ENCODE data around the gene WDR88. TPM values are rescaled to one million over a fixed set of nuclear protein-coding genes. Genes with fewer than 3 reads are reported as not detected.
"Not testable (repeated sequence)": the region's sequence is repeated elsewhere in the genome, so short reads cannot be mapped to it uniquely, and the experiment has no call there.

WDR88 gene
- total and polyA plus RNA-seq, 9 donors, result 0.79 TPM; not detected in 8

GRCh38 chr19:33186431-33187182, 54.7 kb downstream of the WDR88 start:
- intact Hi-C loops (cut with DNase I), result loop anchor here in 2 of 4 donors (5.0 to 10.0 kb wide), 2 partner anchors 44 to 52 kb away; partner anchors contain the start of gene WDR88 (in 1 of the 2)
- 66 to 77% (median 66%) methylated on average over 11 of the region's 11 CpGs for WGBS, 3 donors

GRCh38 chr19:33187183-33187540, 55.2 kb downstream of the WDR88 start:
- H3K27ac ChIP-seq, result no peak overlapping the region
- intact Hi-C loops (cut with DNase I), result loop anchor here in 2 of 4 donors (5.0 to 10.0 kb wide), 2 partner anchors 45 to 52 kb away; partner anchors contain the start of gene WDR88 (in 1 of the 2)
- H3K9me3 ChIP-seq, result no peaks in the 10 kb centered on the region
- WGBS, 3 donors, result 72 to 73% (median 72%) methylated on average over 8 of the region's 8 CpGs
- no peaks in the 10 kb centered on the region for H3K4me1 ChIP-seq (ENCODE audit: insufficient read depth)
- H3K36me3 ChIP-seq, result no peaks in the 10 kb centered on the region
- no peak overlapping the region for H3K4me3 ChIP-seq
- DNase-seq, result no peak
- H3K27me3 ChIP-seq, result no peaks in the 10 kb centered on the region
- TF ChIP-seq, protein P1, sequence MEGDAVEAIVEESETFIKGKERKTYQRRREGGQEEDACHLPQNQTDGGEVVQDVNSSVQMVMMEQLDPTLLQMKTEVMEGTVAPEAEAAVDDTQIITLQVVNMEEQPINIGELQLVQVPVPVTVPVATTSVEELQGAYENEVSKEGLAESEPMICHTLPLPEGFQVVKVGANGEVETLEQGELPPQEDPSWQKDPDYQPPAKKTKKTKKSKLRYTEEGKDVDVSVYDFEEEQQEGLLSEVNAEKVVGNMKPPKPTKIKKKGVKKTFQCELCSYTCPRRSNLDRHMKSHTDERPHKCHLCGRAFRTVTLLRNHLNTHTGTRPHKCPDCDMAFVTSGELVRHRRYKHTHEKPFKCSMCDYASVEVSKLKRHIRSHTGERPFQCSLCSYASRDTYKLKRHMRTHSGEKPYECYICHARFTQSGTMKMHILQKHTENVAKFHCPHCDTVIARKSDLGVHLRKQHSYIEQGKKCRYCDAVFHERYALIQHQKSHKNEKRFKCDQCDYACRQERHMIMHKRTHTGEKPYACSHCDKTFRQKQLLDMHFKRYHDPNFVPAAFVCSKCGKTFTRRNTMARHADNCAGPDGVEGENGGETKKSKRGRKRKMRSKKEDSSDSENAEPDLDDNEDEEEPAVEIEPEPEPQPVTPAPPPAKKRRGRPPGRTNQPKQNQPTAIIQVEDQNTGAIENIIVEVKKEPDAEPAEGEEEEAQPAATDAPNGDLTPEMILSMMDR (IDR thresholded peaks at IDR 0.05), result no peak
- TF ChIP-seq EP300 (IDR thresholded peaks at IDR 0.05) (no peak), POLR2A (IDR thresholded peaks at IDR 0.05) (no peak)

More at GRCh38 chr19:33186431-33187182, 54.7 kb downstream of the WDR88 start:
- H3K27me3 ChIP-seq, result no peaks in the 10 kb centered on the region
- TF ChIP-seq POLR2A (IDR thresholded peaks at IDR 0.05) (no peak), EP300 (IDR thresholded peaks at IDR 0.05) (no peak)
- TF ChIP-seq, protein P1 (IDR thresholded peaks at IDR 0.05), result no peak
- no peak for DNase-seq
- no peak overlapping the region for H3K27ac ChIP-seq
- H3K4me3 ChIP-seq, result no peak overlapping the region
- no peaks in the 10 kb centered on the region for H3K36me3 ChIP-seq
- H3K4me1 ChIP-seq (ENCODE audit: insufficient read depth), result no peaks in the 10 kb centered on the region
- no peaks in the 10 kb centered on the region for H3K9me3 ChIP-seq

DNA sequence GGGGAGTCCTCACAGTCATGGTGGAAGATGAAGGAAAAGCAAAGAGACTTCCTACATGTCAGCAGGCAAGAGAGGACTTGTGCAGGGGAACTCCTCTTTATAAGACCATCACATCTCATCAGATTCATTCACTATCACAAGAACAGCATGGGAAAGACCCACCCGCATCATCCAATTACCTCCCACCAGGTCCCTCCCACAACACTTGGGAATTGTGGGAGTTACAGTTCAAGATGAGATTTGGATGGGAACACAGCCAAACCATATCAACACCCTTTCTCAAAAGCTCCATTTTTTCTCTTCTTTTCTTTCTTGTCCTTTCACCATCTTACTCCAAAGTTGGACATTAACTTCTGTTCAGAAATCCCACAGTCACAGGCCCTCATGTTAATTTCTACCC, 57.5 kb downstream of the WDR88 start:
- TF ChIP-seq POLR2A (IDR thresholded peaks at IDR 0.05) (no peak), EP300 (IDR thresholded peaks at IDR 0.05) (no peak)
- TF ChIP-seq, protein P1 (IDR thresholded peaks at IDR 0.05), result no peak
- no peak for DNase-seq
- Histone ChIP-seq H3K36me3 (no peaks in the 10 kb centered on the region), H3K27me3 (no peaks in the 10 kb centered on the region), H3K27ac (no peak overlapping the region), H3K9me3 (no peaks in the 10 kb centered on the region), H3K4me1 (ENCODE audit: insufficient read depth) (no peaks in the 10 kb centered on the region), H3K4me3 (no peak overlapping the region)
- intact Hi-C loops (cut with DNase I), result loop anchor here in 2 of 4 donors (5.0 to 10.0 kb wide), 2 partner anchors 47 to 55 kb away; partner anchors contain the start of gene WDR88 (in 1 of the 2)
- WGBS, 3 donors, result 0 to 46% (median 0%) methylated on average over 1 of the region's 1 CpG

DNA sequence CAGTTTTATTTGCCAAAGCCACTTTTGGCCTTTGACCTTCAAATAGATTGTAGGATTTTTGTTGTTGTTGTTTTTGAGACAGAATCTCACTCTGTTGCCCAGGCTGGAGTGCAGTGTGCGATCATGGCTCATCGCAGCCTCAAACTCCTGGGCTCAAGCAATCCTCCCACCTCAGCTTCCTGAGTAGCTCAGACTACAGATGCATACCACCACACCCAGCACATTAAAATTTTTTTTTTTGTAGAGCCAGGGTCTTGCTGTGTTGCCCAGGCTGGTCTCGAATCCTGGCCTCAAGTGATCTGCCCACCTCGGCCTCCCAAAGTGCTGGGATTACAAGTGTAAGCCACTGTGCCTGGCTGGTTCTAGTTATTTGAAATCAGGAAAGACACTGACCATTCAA, 59.2 kb downstream of the WDR88 start:
- 88 to 92% (median 88%) methylated on average over 4 of the region's 4 CpGs for WGBS, 3 donors
- H3K9me3 ChIP-seq; H3K4me1 ChIP-seq (ENCODE audit: insufficient read depth); H3K4me3 ChIP-seq; H3K27me3 ChIP-seq; H3K36me3 ChIP-seq; H3K27ac ChIP-seq; intact Hi-C loops (cut with DNase I): not testable (repeated sequence)
- DNase-seq, result peak in 1 of 5 donors; percentile 13

GRCh38 chr19:33191501-33191900, 59.6 kb downstream of the WDR88 start:
- TF ChIP-seq POLR2A (IDR thresholded peaks at IDR 0.05), result no peak
- TF ChIP-seq, protein P1 (IDR thresholded peaks at IDR 0.05), result no peak
- no peak for TF ChIP-seq EP300 (IDR thresholded peaks at IDR 0.05)
- intact Hi-C loops (cut with DNase I), result no loop called here
- no peaks in the 10 kb centered on the region for H3K27me3 ChIP-seq
- no peaks in the 10 kb centered on the region for H3K9me3 ChIP-seq
- peak in 1 of 5 donors; percentile 3 for DNase-seq
- no peaks in the 10 kb centered on the region for H3K36me3 ChIP-seq
- H3K4me3 ChIP-seq, result no peak overlapping the region
- WGBS, 3 donors, result 77 to 91% (median 83%) methylated on average over 6 of the region's 6 CpGs
- H3K27ac ChIP-seq, result no peak overlapping the region
- peaks cover 10% of the 10 kb centered on the region for H3K4me1 ChIP-seq (ENCODE audit: insufficient read depth)

All from ovary (tissue), 9 donors.